ENCODE data around the gene AUTS2.

DNA sequence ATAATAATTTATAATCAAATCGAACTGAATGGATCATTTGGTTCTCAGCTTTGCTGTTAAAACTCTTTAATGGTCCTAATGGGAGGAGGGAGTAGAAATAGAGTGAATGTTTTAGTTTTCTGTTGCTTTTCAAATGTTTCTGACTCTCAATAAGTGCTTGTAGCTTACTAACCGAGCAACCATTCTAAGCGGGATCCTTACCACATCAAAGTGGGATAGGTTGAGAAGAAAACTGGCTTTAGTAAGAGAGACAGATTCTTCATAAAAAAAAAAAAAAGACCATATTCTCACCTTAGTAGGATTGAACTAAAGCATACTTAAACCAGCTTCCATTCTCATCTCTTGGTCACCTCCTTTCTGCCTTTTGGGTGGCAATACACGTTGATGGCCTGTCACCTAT lies 584.2 kb downstream of the AUTS2 start:
- TF ChIP-seq, protein P1, sequence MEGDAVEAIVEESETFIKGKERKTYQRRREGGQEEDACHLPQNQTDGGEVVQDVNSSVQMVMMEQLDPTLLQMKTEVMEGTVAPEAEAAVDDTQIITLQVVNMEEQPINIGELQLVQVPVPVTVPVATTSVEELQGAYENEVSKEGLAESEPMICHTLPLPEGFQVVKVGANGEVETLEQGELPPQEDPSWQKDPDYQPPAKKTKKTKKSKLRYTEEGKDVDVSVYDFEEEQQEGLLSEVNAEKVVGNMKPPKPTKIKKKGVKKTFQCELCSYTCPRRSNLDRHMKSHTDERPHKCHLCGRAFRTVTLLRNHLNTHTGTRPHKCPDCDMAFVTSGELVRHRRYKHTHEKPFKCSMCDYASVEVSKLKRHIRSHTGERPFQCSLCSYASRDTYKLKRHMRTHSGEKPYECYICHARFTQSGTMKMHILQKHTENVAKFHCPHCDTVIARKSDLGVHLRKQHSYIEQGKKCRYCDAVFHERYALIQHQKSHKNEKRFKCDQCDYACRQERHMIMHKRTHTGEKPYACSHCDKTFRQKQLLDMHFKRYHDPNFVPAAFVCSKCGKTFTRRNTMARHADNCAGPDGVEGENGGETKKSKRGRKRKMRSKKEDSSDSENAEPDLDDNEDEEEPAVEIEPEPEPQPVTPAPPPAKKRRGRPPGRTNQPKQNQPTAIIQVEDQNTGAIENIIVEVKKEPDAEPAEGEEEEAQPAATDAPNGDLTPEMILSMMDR (IDR thresholded peaks at IDR 0.05 in 2 of 3, conservative IDR thresholded peaks at IDR 0.05 in 1 of 3; ENCODE audit: insufficient read depth in 2 of 3, low read depth in 1 of 3, low read length in 3 of 3): no peak
- TF ChIP-seq ZSCAN32 (CRISPR knock-in tag; IDR thresholded peaks at IDR 0.05) (no peak), MAFG (tag; conservative IDR thresholded peaks at IDR 0.05) (no peak), ELF1 (tag; IDR thresholded peaks at IDR 0.05) (no peak), TFAM (CRISPR knock-in tag; conservative IDR thresholded peaks at IDR 0.05) (no peak), MAFK (IDR thresholded peaks at IDR 0.05; ENCODE audit: low read length) (no peak), SMAD1 (IDR thresholded peaks at IDR 0.05; ENCODE audit: low read depth, low read length, partially characterized antibody) (no peak), PRMT5 (CRISPR knock-in tag; IDR thresholded peaks at IDR 0.05) (no peak), FOXA1 (IDR thresholded peaks at IDR 0.05; ENCODE audit: borderline replicate concordance) (no peak), POLR2A (conservative IDR thresholded peaks at IDR 0.05) (no peak), KHSRP (IDR thresholded peaks at IDR 0.05) (no peak), CBX2 (IDR thresholded peaks at IDR 0.05; ENCODE audit: insufficient read depth, low read length, poor library complexity, severe bottlenecking) (no peak)
- TF ChIP-seq, protein P2, sequence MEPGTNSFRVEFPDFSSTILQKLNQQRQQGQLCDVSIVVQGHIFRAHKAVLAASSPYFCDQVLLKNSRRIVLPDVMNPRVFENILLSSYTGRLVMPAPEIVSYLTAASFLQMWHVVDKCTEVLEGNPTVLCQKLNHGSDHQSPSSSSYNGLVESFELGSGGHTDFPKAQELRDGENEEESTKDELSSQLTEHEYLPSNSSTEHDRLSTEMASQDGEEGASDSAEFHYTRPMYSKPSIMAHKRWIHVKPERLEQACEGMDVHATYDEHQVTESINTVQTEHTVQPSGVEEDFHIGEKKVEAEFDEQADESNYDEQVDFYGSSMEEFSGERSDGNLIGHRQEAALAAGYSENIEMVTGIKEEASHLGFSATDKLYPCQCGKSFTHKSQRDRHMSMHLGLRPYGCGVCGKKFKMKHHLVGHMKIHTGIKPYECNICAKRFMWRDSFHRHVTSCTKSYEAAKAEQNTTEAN (CRISPR knock-in tag; IDR thresholded peaks at IDR 0.05): no peak
- TF ChIP-seq, protein P3, sequence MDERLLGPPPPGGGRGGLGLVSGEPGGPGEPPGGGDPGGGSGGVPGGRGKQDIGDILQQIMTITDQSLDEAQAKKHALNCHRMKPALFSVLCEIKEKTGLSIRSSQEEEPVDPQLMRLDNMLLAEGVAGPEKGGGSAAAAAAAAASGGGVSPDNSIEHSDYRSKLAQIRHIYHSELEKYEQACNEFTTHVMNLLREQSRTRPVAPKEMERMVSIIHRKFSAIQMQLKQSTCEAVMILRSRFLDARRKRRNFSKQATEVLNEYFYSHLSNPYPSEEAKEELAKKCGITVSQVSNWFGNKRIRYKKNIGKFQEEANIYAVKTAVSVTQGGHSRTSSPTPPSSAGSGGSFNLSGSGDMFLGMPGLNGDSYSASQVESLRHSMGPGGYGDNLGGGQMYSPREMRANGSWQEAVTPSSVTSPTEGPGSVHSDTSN (CRISPR knock-in tag; IDR thresholded peaks at IDR 0.05; ENCODE audit: low read depth): no peak
- TF ChIP-seq, protein P3 (tag; conservative IDR thresholded peaks at IDR 0.05; ENCODE audit: low read depth): no peak
